ENCODE results near the gene PMPCA.

DNA sequence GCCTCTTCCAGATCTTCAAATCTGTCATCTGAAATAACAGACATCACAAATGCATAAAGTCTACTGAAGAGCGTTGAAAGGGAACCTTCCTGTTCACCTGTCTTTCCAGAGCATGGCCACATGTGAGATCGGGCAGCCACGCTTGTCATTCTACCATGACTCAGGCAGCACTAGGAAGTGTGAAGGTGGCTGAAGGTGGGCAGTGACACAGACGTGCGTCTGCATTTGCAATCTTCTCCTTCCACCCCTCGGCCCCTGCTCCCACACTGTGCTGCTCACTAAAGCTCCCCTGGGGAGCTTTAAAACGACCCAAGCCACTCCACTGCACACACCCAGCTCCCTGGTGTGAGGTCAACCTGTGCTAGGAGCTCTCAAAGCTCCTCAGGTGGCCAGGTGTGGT lies 2.5 kb upstream of the PMPCA start:
- TF ChIP-seq, protein P1, sequence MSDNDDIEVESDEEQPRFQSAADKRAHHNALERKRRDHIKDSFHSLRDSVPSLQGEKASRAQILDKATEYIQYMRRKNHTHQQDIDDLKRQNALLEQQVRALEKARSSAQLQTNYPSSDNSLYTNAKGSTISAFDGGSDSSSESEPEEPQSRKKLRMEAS (IDR thresholded peaks at IDR 0.05) = no peak
- TF ChIP-seq CTCF (IDR thresholded peaks at IDR 0.05; ENCODE audit: low read depth, low read length, missing input control) (no peak), SP1 (IDR thresholded peaks at IDR 0.05) (no peak), RXRA (IDR thresholded peaks at IDR 0.05) (no peak)
- TF ChIP-seq, protein P2, sequence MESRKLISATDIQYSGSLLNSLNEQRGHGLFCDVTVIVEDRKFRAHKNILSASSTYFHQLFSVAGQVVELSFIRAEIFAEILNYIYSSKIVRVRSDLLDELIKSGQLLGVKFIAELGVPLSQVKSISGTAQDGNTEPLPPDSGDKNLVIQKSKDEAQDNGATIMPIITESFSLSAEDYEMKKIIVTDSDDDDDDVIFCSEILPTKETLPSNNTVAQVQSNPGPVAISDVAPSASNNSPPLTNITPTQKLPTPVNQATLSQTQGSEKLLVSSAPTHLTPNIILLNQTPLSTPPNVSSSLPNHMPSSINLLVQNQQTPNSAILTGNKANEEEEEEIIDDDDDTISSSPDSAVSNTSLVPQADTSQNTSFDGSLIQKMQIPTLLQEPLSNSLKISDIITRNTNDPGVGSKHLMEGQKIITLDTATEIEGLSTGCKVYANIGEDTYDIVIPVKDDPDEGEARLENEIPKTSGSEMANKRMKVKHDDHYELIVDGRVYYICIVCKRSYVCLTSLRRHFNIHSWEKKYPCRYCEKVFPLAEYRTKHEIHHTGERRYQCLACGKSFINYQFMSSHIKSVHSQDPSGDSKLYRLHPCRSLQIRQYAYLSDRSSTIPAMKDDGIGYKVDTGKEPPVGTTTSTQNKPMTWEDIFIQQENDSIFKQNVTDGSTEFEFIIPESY (IDR thresholded peaks at IDR 0.05) = no peak

Measured in liver (tissue), 3 donors.